Loucy (cell line): Measurements from ENCODE around the gene TMEM82.

Source experiments
- H2AFZ ChIP-seq: fragments of 200-600 bp; sonication (generic); 2 replicates; pipeline ENCODE4 v1.6.0; 2016; ENCODE audit warnings: antibody characterized with exemption, mild to moderate bottlenecking, low read length, moderate library complexity
- H3F3A ChIP-seq: fragments of 200-600 bp; 2 replicates; pipeline ENCODE4 v1.6.0; 2016; ENCODE audit warnings: antibody characterized with exemption, low read depth, mild to moderate bottlenecking
- H3K27me3 ChIP-seq: fragments of 200-600 bp; sonication (generic); 2 replicates; pipeline ENCODE4 v1.6.1; 2014; ENCODE audit warnings: low read length, mild to moderate bottlenecking; ENCODE audit not compliant: insufficient read depth, poor library complexity, severe bottlenecking
- H3K36me3 ChIP-seq: fragments of 200-600 bp; sonication (generic); 2 replicates; pipeline ENCODE4 v1.6.1; 2016; ENCODE audit warnings: low read length; ENCODE audit not compliant: insufficient read depth
- H3K4me1 ChIP-seq: fragments of 200-600 bp; sonication (generic); 2 replicates; pipeline ENCODE4 v1.5.1; 2014; ENCODE audit warnings: low read length, mild to moderate bottlenecking; ENCODE audit not compliant: insufficient read depth, poor library complexity, severe bottlenecking
- H3K4me2 ChIP-seq: fragments of 200-600 bp; sonication (generic); 2 replicates; pipeline ENCODE4 v1.6.0; 2014; ENCODE audit warnings: antibody characterized with exemption, low read length, low read depth, mild to moderate bottlenecking; ENCODE audit not compliant: poor library complexity, severe bottlenecking
- H3K4me3 ChIP-seq: fragments of 200-600 bp; sonication (generic); 2 replicates; pipeline ENCODE4 v1.5.1; 2014; ENCODE audit warnings: low read length, mild to moderate bottlenecking, mixed read lengths; ENCODE audit not compliant: poor library complexity, severe bottlenecking
- H3K79me2 ChIP-seq: fragments of 200-600 bp; sonication (generic); 2 replicates; pipeline ENCODE4 v1.6.1; 2014; ENCODE audit warnings: low read length; ENCODE audit not compliant: insufficient read depth
- H3K9ac ChIP-seq: fragments of 200-600 bp; sonication (generic); 2 replicates; pipeline ENCODE4 v1.6.0; 2014; ENCODE audit warnings: mild to moderate bottlenecking, low read depth, low read length, moderate library complexity; ENCODE audit not compliant: poor library complexity, severe bottlenecking
- H3K9me2 ChIP-seq: fragments of 200-600 bp; sonication (generic); replicated peaks from 2 replicates; pipeline ENCODE4 v1.6.1; 2016; ENCODE audit warnings: low read depth, low read length, mixed read lengths
- H3K9me3 ChIP-seq: fragments of 200-600 bp; sonication (generic); 2 replicates; pipeline ENCODE4 v1.6.1; 2014; ENCODE audit warnings: mild to moderate bottlenecking, antibody characterized with exemption, low read length, low read depth; ENCODE audit not compliant: insufficient read depth
- H4K20me1 ChIP-seq: fragments of 200-600 bp; sonication (generic); 2 replicates; pipeline ENCODE4 v1.6.0; 2014; ENCODE audit warnings: antibody characterized with exemption, low read length, mild to moderate bottlenecking; ENCODE audit not compliant: insufficient read depth, poor library complexity, severe bottlenecking
- EZH2phosphoT487 ChIP-seq: fragments of 200-600 bp; IDR thresholded peaks from 2 replicates; pipeline ENCODE4 v1.6.1; 2018; ENCODE audit warnings: antibody characterized with exemption, mild to moderate bottlenecking, moderate library complexity, borderline replicate concordance
- TF ChIP-seq, protein P1 (sequence below): fragments of 200-600 bp; sonication (generic); conservative IDR thresholded peaks from 2 replicates; pipeline ENCODE4 v1.5.1; 2014; ENCODE audit warnings: mild to moderate bottlenecking, antibody characterized with exemption, low read length

TMEM82 gene

DNA sequence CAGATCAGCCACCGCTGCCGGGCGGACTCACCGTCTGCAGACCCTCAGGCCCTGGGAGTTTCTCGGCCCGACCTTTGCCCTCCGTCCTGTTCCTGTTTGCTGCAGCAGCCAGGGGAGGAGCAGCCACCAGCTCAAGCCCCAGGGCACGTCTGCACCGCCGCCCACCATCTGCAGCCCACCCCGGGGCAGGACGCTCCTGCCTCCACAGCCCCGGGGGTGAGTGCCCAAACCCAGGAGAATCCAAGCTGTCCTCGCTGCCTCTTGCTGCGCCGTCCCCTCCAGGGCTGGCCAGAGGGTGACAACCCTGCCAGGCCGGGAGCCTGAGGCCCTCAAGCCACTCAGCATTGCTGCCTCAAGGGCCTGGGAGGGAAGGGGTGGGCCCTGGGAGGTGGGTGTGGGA, 7.4 kb upstream of the TMEM82 start:
- H4K20me1 ChIP-seq, result no peaks in the 10 kb centered on the region
- no peaks in the 10 kb centered on the region for H3K9me2 ChIP-seq
- no peak overlapping the region for H3K4me2 ChIP-seq
- peaks cover 20% of the 10 kb centered on the region; the same call in 1 of the 2 replicates for H3K36me3 ChIP-seq
- no peaks in the 10 kb centered on the region for H3K27me3 ChIP-seq
- H3K4me1 ChIP-seq, result no peaks in the 10 kb centered on the region
- no peak overlapping the region for H3K4me3 ChIP-seq
- TF ChIP-seq, protein P1, sequence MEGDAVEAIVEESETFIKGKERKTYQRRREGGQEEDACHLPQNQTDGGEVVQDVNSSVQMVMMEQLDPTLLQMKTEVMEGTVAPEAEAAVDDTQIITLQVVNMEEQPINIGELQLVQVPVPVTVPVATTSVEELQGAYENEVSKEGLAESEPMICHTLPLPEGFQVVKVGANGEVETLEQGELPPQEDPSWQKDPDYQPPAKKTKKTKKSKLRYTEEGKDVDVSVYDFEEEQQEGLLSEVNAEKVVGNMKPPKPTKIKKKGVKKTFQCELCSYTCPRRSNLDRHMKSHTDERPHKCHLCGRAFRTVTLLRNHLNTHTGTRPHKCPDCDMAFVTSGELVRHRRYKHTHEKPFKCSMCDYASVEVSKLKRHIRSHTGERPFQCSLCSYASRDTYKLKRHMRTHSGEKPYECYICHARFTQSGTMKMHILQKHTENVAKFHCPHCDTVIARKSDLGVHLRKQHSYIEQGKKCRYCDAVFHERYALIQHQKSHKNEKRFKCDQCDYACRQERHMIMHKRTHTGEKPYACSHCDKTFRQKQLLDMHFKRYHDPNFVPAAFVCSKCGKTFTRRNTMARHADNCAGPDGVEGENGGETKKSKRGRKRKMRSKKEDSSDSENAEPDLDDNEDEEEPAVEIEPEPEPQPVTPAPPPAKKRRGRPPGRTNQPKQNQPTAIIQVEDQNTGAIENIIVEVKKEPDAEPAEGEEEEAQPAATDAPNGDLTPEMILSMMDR, result no peak
- TF ChIP-seq EZH2phosphoT487, result no peak
- H2AFZ ChIP-seq, result no peak overlapping the region
- H3K9me3 ChIP-seq, result no peaks in the 10 kb centered on the region
- no peaks in the 10 kb centered on the region for H3K79me2 ChIP-seq
- H3F3A ChIP-seq, result no peaks in the 10 kb centered on the region
- no peak overlapping the region for H3K9ac ChIP-seq

DNA sequence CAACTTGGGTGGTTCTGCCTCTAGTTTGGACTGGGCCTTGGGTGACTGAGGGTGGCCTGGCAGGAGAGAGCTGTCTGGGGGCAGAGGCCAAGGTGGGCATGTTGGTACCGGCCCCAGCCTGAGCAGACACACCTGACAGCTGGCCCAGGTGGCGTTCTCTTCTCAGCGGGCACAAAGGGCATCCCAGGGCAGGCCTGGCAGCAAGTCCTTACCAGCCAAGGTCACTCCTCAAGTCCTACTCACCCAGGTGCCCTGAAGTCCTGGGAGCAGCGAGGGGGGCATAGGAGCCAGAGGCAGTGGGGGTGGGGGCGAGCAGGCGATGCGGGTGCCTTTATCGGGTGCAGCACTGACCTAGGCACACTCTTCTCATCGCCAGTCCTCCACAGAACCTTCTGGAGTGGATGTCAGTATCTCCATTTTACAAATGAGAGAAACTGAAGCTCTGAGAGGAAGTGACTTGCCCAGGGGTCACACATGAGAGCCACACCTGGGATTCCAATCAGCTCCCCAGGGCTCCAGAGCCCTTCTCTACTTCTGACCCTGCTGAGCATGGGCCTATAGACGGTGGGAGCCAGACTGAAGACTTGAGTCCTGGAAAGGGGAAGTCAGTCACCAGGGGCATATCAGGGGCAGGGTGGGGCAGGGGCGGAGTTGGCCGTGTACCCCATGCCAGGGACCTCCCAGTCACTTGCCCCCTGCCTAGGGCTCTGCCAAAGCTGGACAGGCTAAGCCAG, 6.8 kb upstream of the TMEM82 start:
- Histone ChIP-seq H3K79me2 (no peaks in the 10 kb centered on the region), H3K4me3 (no peak overlapping the region), H3F3A (no peaks in the 10 kb centered on the region), H3K4me2 (no peak overlapping the region), H3K27me3 (no peaks in the 10 kb centered on the region), H3K36me3 (peaks cover 20% of the 10 kb centered on the region; the same call in 1 of the 2 replicates), H3K4me1 (no peaks in the 10 kb centered on the region), H3K9me3 (no peaks in the 10 kb centered on the region), H2AFZ (no peak overlapping the region), H3K9me2 (no peaks in the 10 kb centered on the region), H4K20me1 (no peaks in the 10 kb centered on the region), H3K9ac (no peak overlapping the region)
- no peak for TF ChIP-seq EZH2phosphoT487
- TF ChIP-seq, protein P1, result no peak

DNA sequence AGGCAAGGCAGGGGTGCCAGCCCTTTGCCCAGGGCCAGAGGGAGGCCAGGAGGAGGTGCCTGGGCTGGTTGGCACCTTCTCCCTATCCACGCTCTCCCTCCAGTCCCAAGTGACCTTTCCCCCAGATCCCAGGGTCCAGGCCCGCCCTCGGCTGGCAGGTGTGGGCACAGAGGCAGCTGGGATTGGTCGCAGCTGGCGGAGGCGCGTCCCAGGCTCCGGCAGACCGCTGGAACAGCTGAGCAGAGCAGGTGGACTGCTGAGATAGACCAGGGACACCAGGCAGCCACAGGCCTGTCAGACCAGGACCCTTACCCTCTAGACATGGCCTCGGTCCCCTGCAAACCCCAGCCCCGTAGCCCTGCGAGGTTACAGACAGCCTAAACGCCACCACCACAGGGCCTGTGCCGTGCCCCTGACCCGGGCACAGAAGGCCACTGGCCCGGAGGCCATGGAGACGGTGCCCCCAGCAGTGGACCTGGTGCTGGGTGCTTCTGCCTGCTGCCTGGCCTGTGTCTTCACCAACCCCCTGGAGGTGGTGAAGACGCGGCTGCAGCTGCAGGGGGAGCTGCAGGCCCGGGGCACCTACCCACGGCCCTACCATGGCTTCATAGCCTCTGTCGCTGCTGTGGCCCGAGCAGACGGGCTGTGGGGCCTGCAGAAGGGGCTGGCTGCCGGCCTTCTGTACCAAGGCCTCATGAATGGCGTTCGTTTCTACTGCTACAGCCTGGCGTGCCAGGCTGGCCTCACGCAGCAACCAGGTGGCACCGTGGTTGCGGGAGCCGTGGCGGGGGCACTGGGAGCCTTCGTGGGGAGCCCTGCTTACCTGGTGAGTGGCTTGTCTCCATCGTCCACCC, 6.0 kb upstream of the TMEM82 start, which contains the start of gene SLC25A34:
Gene SLC25A34, plus strand, starts transcription at position 221 of the 854 bp plus-strand sequence. Its CDS starts 228 bp downstream, at position 449.
- Histone ChIP-seq H3K4me1 (no peaks in the 10 kb centered on the region), H3K9ac (no peak within 1 kb of the TSS), H3K79me2 (no peaks in the 10 kb centered on the region), H3K27me3 (no peaks in the 10 kb centered on the region), H4K20me1 (no peaks in the 10 kb centered on the region), H3K9me2 (no peaks in the 10 kb centered on the region), H2AFZ (no peak within 1 kb of the TSS), H3K36me3 (peaks cover 12% of the 10 kb centered on the region; the same call in 1 of the 2 replicates), H3F3A (no peaks in the 10 kb centered on the region), H3K4me2 (no peak within 1 kb of the TSS), H3K4me3 (no peak within 1 kb of the TSS), H3K9me3 (no peaks in the 10 kb centered on the region)
- no peak for TF ChIP-seq EZH2phosphoT487
- TF ChIP-seq, protein P1, result no peak
